GM12801 (cell line): Measurements from ENCODE around the gene ARHGEF1.

Source experiments
- TF ChIP-seq, protein P1 (sequence below): IDR thresholded peaks from one replicate; pipeline ENCODE4 v1.5.1; 2011; ENCODE audit warnings: control low read depth; ENCODE audit not compliant: insufficient read length; ENCODE audit errors: extremely low read depth

The ARHGEF1 gene

DNA sequence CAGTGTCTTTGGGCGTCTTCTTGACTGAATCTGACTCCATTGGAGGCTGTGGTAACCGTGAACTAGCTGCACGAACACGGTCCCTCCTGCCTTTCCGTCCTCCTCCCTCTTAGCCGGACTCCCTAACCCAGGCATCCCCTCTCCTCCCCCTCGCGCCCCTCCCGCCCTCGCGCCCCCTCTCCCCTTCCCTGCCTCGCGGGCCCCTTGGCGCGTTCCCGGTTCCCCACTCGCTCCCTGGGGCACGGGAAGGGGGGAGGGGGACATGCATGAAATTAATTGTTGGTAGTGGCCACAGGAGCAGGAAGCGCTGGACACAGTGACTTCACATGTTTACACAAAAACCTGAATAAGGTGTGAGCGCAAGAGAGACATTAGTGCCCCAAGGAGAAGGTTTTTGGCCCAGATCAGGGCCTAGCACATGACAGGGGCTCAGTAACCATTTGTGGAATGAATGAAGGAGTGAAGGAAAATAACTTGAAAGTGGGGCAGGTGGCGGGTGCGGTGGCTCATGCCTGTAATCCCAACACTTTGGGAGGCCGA lies 37.9 kb upstream of the ARHGEF1 start:
- TF ChIP-seq, protein P1, sequence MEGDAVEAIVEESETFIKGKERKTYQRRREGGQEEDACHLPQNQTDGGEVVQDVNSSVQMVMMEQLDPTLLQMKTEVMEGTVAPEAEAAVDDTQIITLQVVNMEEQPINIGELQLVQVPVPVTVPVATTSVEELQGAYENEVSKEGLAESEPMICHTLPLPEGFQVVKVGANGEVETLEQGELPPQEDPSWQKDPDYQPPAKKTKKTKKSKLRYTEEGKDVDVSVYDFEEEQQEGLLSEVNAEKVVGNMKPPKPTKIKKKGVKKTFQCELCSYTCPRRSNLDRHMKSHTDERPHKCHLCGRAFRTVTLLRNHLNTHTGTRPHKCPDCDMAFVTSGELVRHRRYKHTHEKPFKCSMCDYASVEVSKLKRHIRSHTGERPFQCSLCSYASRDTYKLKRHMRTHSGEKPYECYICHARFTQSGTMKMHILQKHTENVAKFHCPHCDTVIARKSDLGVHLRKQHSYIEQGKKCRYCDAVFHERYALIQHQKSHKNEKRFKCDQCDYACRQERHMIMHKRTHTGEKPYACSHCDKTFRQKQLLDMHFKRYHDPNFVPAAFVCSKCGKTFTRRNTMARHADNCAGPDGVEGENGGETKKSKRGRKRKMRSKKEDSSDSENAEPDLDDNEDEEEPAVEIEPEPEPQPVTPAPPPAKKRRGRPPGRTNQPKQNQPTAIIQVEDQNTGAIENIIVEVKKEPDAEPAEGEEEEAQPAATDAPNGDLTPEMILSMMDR = no peak

DNA sequence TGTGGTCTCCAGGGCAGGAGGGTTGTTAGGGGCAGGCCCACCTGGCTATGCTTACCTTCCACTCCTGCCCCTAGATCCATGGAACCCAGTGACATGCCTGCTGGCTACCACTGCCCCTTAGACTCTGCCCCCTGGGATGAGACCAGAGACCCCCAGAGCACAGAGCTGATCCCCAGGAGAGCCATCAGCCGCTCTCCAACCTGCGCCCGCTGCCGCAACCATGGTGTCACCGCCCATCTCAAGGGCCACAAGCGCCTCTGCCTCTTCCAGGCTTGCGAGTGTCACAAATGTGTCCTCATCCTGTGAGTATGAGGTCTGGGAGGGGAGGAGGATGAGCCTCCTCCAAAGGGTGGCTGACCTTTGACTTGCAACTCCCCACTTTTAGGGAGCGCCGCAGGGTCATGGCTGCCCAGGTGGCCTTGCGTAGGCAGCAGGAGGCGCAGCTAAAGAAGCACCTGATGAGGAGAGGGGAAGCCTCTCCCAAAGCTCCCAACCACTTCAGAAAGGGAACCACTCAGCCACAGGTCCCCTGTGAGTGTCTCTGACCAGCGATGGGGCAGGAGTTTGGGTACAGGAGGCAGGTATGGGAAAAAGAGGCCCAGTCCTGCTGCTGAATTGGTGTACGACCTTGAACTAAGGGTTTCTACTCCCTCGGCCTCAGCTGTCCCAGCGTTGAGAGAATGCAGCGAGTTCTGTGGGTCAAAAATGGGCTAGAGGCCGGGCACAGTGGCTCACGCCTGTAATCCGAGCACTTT lies 35.5 kb upstream of the ARHGEF1 start:
- TF ChIP-seq, protein P1 = no peak

DNA sequence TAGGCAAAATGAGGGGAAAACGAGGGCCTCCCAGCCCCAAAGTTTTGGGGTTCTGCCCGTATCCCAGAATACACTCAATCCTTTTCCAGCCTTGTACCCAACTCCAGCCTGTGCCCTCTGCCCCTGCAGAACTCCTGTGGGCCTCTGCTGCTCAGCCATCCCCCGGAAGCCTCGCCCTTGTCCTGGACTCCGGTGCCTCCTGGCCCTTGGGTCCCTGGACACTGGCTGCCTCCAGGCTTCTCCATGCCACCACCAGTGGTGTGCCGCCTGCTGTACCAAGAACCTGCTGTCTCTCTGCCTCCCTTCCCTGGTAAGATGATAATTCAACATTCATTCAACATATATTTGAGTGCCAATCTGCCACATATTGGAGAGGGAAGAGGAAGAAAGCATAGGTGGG lies 34.3 kb upstream of the ARHGEF1 start:
- TF ChIP-seq, protein P1 = no peak

DNA sequence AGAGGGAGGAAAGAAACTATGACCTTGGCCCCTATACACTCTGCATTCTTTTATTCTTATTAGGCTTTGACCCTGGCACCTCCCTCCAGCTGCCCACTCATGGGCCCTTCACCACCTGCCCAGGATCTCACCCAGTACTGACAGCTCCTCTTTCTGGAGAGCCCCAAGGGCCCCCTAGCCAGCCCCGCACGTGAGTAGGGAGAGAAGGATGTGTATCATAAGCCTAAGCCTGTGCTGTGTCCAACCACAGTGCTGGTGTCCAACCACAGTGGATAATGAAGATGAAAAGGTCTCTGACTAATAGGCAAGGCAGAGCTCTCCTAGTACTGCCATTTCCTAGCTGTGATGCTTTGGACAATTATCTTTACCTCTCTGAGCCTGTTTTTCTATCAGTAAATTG lies 33.9 kb upstream of the ARHGEF1 start:
- TF ChIP-seq, protein P1 = no peak

DNA sequence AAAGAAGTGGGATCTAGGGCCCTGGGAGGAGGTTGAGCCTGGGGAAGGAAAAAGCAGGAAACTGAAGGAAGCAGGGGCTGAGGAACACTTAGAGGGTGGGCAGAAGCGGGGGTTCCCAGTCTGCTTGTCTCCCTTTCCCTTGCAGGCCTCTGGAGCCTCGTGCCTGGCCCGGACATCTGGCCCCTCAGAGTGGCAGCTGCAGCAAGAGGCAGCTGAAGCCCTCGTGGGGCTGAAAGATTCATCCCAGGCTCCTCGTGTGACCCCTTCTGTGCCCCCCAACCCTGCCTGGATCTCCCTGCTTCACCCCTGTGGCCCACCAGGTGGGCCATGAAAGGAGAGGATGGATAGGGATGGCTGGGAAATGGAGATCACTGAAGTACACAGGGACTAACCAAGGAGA lies 32.6 kb upstream of the ARHGEF1 start:
- TF ChIP-seq, protein P1 = no peak

DNA sequence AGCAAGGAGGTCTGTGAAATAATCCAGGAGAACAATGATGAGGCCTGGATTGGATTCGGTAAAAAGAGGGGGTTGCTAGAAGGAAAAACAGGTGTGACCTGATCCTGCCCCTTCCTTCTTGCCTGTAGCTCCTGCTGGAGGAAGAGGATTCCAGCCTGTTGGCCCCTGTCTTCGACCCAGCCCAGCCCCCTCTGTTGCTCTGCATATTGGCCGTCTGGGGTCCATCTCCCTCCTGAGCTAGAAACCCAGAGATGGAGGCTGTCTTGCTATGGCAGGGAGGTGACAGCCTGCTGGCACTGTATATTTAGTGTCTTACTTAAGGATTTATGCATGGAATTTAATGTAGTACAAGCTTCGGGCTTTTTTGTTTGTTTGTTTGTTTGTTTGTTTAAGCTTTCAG lies 31.5 kb upstream of the ARHGEF1 start:
- TF ChIP-seq, protein P1 = no peak

DNA sequence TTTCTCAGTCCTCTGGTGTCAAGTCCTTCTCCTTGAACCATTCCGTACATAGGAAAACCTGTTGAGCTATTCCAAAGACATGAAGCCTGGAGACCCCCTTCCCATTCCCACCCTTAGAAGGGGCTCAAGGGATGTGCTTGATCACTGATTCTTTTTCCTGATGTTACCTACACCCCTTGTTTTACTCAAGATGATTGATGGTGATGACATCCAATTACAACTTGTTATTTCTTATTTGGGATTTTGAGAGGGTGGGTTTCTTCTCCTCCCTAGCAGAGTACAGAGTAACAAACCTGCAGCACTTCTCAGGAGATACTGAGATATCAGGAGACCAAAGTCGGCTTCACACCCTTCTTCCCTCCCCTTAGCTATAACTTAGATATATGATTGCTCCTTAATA lies 29.6 kb upstream of the ARHGEF1 start:
- TF ChIP-seq, protein P1 = no peak

DNA sequence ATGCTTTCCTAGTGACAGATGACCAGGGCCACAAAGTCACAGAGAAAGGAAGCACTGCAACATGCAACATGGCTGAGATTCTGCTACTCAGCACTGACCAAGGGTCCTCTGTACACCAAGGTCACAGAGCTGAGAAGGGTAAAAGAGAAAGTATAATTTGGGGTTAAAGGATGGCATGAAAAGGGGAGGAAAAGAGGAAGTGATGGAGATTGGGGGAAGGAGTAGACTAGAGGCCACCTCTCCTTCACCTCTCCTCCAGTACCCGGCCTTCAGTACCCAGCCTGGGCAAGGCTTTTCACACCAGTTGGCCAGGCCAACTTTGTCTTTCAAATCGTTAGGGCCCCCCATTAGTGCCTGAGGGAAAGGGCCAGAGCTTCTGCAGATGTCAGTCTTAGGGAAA lies 29.2 kb upstream of the ARHGEF1 start:
- TF ChIP-seq, protein P1 = no peak
